C4-2B (cell line): ENCODE data around the gene TRAPPC11.
A peak's percentile ranks its signal among the peaks of the same experiment; 100 is the strongest.
"Not testable (repeated sequence)": the region's sequence is repeated elsewhere in the genome, so short reads cannot be mapped to it uniquely, and the experiment has no call there.

ENCODE experiments used
- H3K27ac ChIP-seq: fragments of 450-650 bp; 2 replicates; pipeline ENCODE4 v1.5.1; 2017
- CTCF ChIP-seq: fragments of 450-650 bp; conservative IDR thresholded peaks from 2 replicates; pipeline ENCODE4 v1.5.1; 2017; ENCODE audit warnings: mild to moderate bottlenecking
- ZFX ChIP-seq: fragments of 450-650 bp; IDR thresholded peaks from 2 replicates; pipeline ENCODE4 v1.6.1; 2017

The TRAPPC11 gene

GRCh38 chr4:183718876-183719275, 59.8 kb downstream of the TRAPPC11 start:
- no peak overlapping the region for H3K27ac ChIP-seq
- TF ChIP-seq ZFX (no peak), CTCF (no peak)

GRCh38 chr4:183721207-183722081, 62.4 kb downstream of the TRAPPC11 start:
- TF ChIP-seq CTCF (no peak), ZFX (no peak)
- no peak overlapping the region for H3K27ac ChIP-seq

GRCh38 chr4:183722731-183723560, 63.9 kb downstream of the TRAPPC11 start:
- no peak; the same call in 1 of the 2 replicates for TF ChIP-seq CTCF
- TF ChIP-seq ZFX: peak; percentile 33
- peak overlapping the region; percentile 53 for H3K27ac ChIP-seq

GRCh38 chr4:183723561-183724228, 64.6 kb downstream of the TRAPPC11 start:
- H3K27ac ChIP-seq: peak overlapping the region; percentile 53
- TF ChIP-seq CTCF: no peak
- TF ChIP-seq ZFX: no peak

- not testable (repeated sequence) for H3K27ac ChIP-seq
Measured at GRCh38 chr4:183725585-183725984, 66.5 kb downstream of the TRAPPC11 start.

GRCh38 chr4:183727482-183727881, 68.4 kb downstream of the TRAPPC11 start:
- TF ChIP-seq CTCF (no peak), ZFX (no peak)
- no peak overlapping the region for H3K27ac ChIP-seq

- no peak overlapping the region for H3K27ac ChIP-seq
- no peak for TF ChIP-seq ZFX
- TF ChIP-seq CTCF: no peak
Measured at GRCh38 chr4:183728223-183729068, 69.4 kb downstream of the TRAPPC11 start.
